GM12878 (cell line): ENCODE data around the gene CREBBP. TPM values are rescaled to one million over a fixed set of nuclear protein-coding genes. Genes with fewer than 3 reads are reported as not detected.

Source experiments
- ATAC-seq: fragments of 200-7000 bp; cut with Tn5 transposase; 3 replicates; pipeline ENCODE4 v1.9.1; 2020; ENCODE audit warnings: mild to moderate bottlenecking, moderate library complexity
- BruUV-seq: library from RNA; stranded (reverse); fragments of 400-500 nt; replicated peaks from 2 replicates; lab custom pipeline; 2021; lab: Mats Ljungman, UMichigan
- CTCF ChIA-PET: fragments of 300-600 bp; sonication (Branson Sonifier 250); formaldehyde crosslinking; extraction: SDS; loops from one replicate; lab custom pipeline; 2021; ENCODE audit warnings: inconsistent platforms; lab: Yijun Ruan, JAX
- POLR2A ChIA-PET: fragments of 350-600 bp; formaldehyde crosslinking; extraction: SDS; loops from one replicate; lab custom pipeline; 2021; ENCODE audit warnings: inconsistent platforms; lab: Charles Lee
- RAD21 ChIA-PET: fragments of 300-600 bp; sonication (Branson Sonifier 250); formaldehyde crosslinking; loops from one replicate; lab custom pipeline; 2023; ENCODE audit warnings: antibody characterized with exemption; ENCODE audit not compliant: unreplicated experiment; lab: Charles Lee
- SMC1A ChIA-PET: fragments of 300-600 bp; sonication (Branson Sonifier 250); formaldehyde crosslinking; loops from one replicate; lab custom pipeline; 2023; ENCODE audit not compliant: unreplicated experiment, uncharacterized antibody; lab: Charles Lee
- DNase-seq: peaks from one replicate; pipeline ENCODE4 v3.0.0-alpha.2; 2011; ENCODE audit warnings: low read depth, low spot score
- FAIRE-seq: peaks from 3 replicates; lab custom pipeline; 2011; peaks lifted over from hg19 to GRCh38; lab: Jason Lieb, UNC
- H2AFZ ChIP-seq: 2 replicates; pipeline ENCODE4 v1.6.0; 2011; ENCODE audit warnings: low read depth, low read length, control low read depth; ENCODE audit not compliant: control insufficient read depth
- H3K27ac ChIP-seq: 2 replicates; pipeline ENCODE4 v1.5.1; 2011; ENCODE audit warnings: control low read depth; ENCODE audit not compliant: control insufficient read depth, insufficient read depth
- H3K27me3 ChIP-seq, 2 experiments: replicated peaks in 1 of 2; 2 replicates each; pipeline versions ENCODE4 v1.6.0 to v1.6.1; 2011; ENCODE audit warnings: low read length in 1 of 2; ENCODE audit not compliant: control insufficient read depth in 2 of 2, insufficient read depth in 2 of 2
- H3K36me3 ChIP-seq, 2 experiments: 2 replicates each; pipeline ENCODE4 v1.5.1; 2011; ENCODE audit warnings: low read length in 1 of 2; ENCODE audit not compliant: control insufficient read depth in 2 of 2, insufficient read depth in 2 of 2
- H3K4me1 ChIP-seq: 2 replicates; pipeline ENCODE4 v1.6.1; 2011; ENCODE audit warnings: mild to moderate bottlenecking, low read length, moderate library complexity, mixed read lengths; ENCODE audit not compliant: control insufficient read depth, insufficient read depth
- H3K4me2 ChIP-seq: 2 replicates; pipeline ENCODE4 v1.6.0; 2011; ENCODE audit warnings: control low read depth; ENCODE audit not compliant: control insufficient read depth, insufficient read depth
- H3K4me3 ChIP-seq: fragments of 200-600 bp; sonication (generic); 2 replicates; pipeline ENCODE4 v1.5.1; 2016
- H3K79me2 ChIP-seq: 2 replicates; pipeline ENCODE4 v1.6.0; 2011; ENCODE audit warnings: low read length; ENCODE audit not compliant: control insufficient read depth, insufficient read depth
- H3K9ac ChIP-seq: 2 replicates; pipeline ENCODE4 v1.8.0; 2011; ENCODE audit warnings: low read length, control low read depth, mixed read lengths; ENCODE audit not compliant: control insufficient read depth, insufficient read depth
- H3K9me3 ChIP-seq: replicated peaks from 3 replicates; pipeline ENCODE4 v1.5.1; 2011; ENCODE audit warnings: mild to moderate bottlenecking, low read length; ENCODE audit not compliant: control insufficient read depth, insufficient read depth
- H4K20me1 ChIP-seq: 2 replicates; pipeline ENCODE4 v1.6.0; 2011; ENCODE audit not compliant: control insufficient read depth, insufficient read depth
- BCL11A ChIP-seq: IDR thresholded peaks from 2 replicates; pipeline ENCODE4 v1.6.1; 2011; ENCODE audit warnings: low read depth, low read length
- BRCA1 ChIP-seq: IDR thresholded peaks from 2 replicates; pipeline ENCODE4 v1.6.1; 2011; ENCODE audit warnings: low read depth, low read length, improper control_type of control experiment
- CEBPB ChIP-seq, 2 experiments: fragments of 150-350 bp in 1 of 2; IDR thresholded peaks; 2 replicates each; pipeline ENCODE4 v1.6.1; 2012 to 2014; ENCODE audit warnings: low read depth in 2 of 2, low read length in 2 of 2, borderline replicate concordance in 1 of 2, inconsistent platforms in 1 of 2
- EED ChIP-seq: sonication (generic); IDR thresholded peaks from 2 replicates; pipeline ENCODE4 v1.6.1; 2016; ENCODE audit warnings: antibody characterized with exemption, low read depth
- MXI1 ChIP-seq: fragments of 150-350 bp; IDR thresholded peaks from 2 replicates; pipeline ENCODE4 v1.6.1; 2011; ENCODE audit warnings: low read depth, mild to moderate bottlenecking, inconsistent platforms, low read length, improper control_type of control experiment
- SMARCA5 ChIP-seq: fragments of 450-650 bp; IDR thresholded peaks from 2 replicates; pipeline ENCODE4 v1.6.1; 2017; ENCODE audit warnings: mild to moderate bottlenecking
- TAF1 ChIP-seq: IDR thresholded peaks from 2 replicates; pipeline ENCODE4 v1.6.1; 2011; ENCODE audit warnings: mild to moderate bottlenecking, low read depth, low read length, borderline replicate concordance
- TARDBP ChIP-seq: IDR thresholded peaks from 2 replicates; pipeline ENCODE4 v1.6.1; 2016; ENCODE audit warnings: borderline replicate concordance
- TCF12 ChIP-seq: IDR thresholded peaks from 2 replicates; pipeline ENCODE4 v1.6.1; 2011; ENCODE audit warnings: low read depth, mild to moderate bottlenecking, low read length
- ZNF24 ChIP-seq: fragments of 450-650 bp; IDR thresholded peaks from 2 replicates; pipeline ENCODE4 v1.6.1; 2017; ENCODE audit warnings: antibody characterized with exemption, mild to moderate bottlenecking
- WGBS: methylation state at CpG from one replicate; pipeline ENCODE4 v1.1.6; 2016; ENCODE audit warnings: low lambda C conversion rate; ENCODE audit not compliant: insufficient replicate concordance, insufficient coverage; ENCODE audit errors: missing lambda C conversion rate; 5-methylcytosine and 5-hydroxymethylcytosine counted together
- in situ Hi-C: fragments of 300-500 bp; cut with MboI; formaldehyde crosslinking; loops from 9 replicates; pipeline ENCODE4 v1.14.3; 2018; ENCODE audit warnings: mixed read lengths
- intact Hi-C: fragments of 100-400 bp; cut with micrococcal nuclease; formaldehyde crosslinking; loops from one replicate; pipeline ENCODE4 v1.14.2; 2022; ENCODE audit not compliant: unreplicated experiment
- polyA plus RNA-seq, 11 experiments: library from polyadenylated mRNA; depleted of rRNA in 4 of 11; unstranded in 6 of 11; stranded (reverse) in 5 of 11; fragments of >200 nt; fragmentation: Nextera tagmentation in 4 of 11; fragmentation: Illumina TruSeq in 1 of 11; extraction: Ambion mirVana in 4 of 11; extraction: Trizol in 1 of 11; gene quantifications; 1 replicate in 1 of 11; 2 replicates in 10 of 11; pipeline versions ENCODE4 v1.2.1 to v1.2.3, GENCODE V29; 2011 to 2016; ENCODE audit warnings: inconsistent platforms in 2 of 11, missing spikeins in 2 of 11, low read depth in 1 of 11
- total RNA-seq, 4 experiments: library from RNA; depleted of rRNA in 3 of 4; stranded (reverse); fragments of >200 nt in 3 of 4; fragmentation: Illumina TruSeq in 1 of 4; extraction: Trizol in 1 of 4; gene quantifications; 2 replicates each; pipeline versions ENCODE4 v1.2.1 to v1.2.3, GENCODE V29; 2013 to 2021
- TF ChIP-seq, protein P1 (sequence below): IDR thresholded peaks from 2 replicates; pipeline ENCODE4 v1.6.1; 2011; ENCODE audit warnings: low read depth, mild to moderate bottlenecking, low read length, moderate library complexity, borderline replicate concordance; ENCODE audit errors: extremely low read depth
- TF ChIP-seq, protein P2 (sequence below): fragments of 450-650 bp; IDR thresholded peaks from 2 replicates; pipeline ENCODE4 v1.6.1; 2017; ENCODE audit warnings: mild to moderate bottlenecking, moderate library complexity
- TF ChIP-seq, protein P3 (sequence below): IDR thresholded peaks from 2 replicates; pipeline ENCODE4 v1.6.1; 2012; ENCODE audit warnings: low read depth, low read length, improper control_type of control experiment
- TF ChIP-seq, protein P4 (sequence below): fragments of 450-650 bp; IDR thresholded peaks from 2 replicates; pipeline ENCODE4 v1.6.1; 2017; ENCODE audit warnings: mild to moderate bottlenecking, moderate library complexity
- TF ChIP-seq, protein P5 (sequence below): fragments of 450-650 bp; IDR thresholded peaks from 2 replicates; pipeline ENCODE4 v1.6.1; 2016; ENCODE audit warnings: mild to moderate bottlenecking

CREBBP gene
- total and polyA plus RNA-seq, 10 of the 15 experiments (the other 5 are each of a cell fraction or from before 2014, with no cell fraction given) = 3.4 to 32.7 (median 7.9) TPM

DNA sequence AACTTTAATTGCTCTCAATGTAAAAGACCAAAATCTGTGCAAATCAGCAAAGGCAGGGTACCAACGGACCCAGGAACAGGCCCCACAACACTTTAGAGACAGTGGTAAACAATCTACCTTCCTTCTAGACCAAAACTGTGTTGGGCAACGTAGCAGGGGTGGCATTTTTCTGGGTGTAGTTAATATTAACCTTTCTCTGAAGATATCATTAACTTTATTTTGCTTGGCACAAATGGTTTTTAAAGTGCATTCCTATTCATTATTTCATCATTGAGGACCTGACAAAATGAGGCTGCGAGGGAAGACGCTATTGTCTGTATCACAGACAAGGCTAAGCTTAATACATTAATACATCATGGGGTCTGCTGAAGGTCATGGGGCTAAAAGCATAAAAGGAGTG, 125.3 kb downstream of the CREBBP start:
- FAIRE-seq (no peak), DNase-seq (no peak), ATAC-seq (no peak)
- H3K4me1 ChIP-seq = no peaks in the 10 kb centered on the region
- H3K27me3 ChIP-seq = no peaks in the 10 kb centered on the region
- H3K79me2 ChIP-seq = no peaks in the 10 kb centered on the region
- H2AFZ ChIP-seq = no peak overlapping the region
- H3K4me3 ChIP-seq = no peak overlapping the region
- ChIA-PET SMC1A (no interaction called here), CTCF (no interaction called here), POLR2A (no interaction called here), RAD21 (no interaction called here)
- intact Hi-C loops (no loop called here), in situ Hi-C loops (no loop called here)
- H3K4me2 ChIP-seq = no peak overlapping the region
- no peak overlapping the region for H3K27ac ChIP-seq
- TF ChIP-seq TCF12 (no peak), TARDBP (no peak), BCL11A (no peak), ZNF24 (no peak), EED (no peak), TAF1 (no peak), BRCA1 (no peak), MXI1 (no peak), CEBPB (IDR thresholded peaks at IDR 0.05; ENCODE audit: borderline replicate concordance in 1 of 2, low read depth in 2 of 2, low read length in 2 of 2) (no peak), SMARCA5 (no peak)
- TF ChIP-seq, protein P1, sequence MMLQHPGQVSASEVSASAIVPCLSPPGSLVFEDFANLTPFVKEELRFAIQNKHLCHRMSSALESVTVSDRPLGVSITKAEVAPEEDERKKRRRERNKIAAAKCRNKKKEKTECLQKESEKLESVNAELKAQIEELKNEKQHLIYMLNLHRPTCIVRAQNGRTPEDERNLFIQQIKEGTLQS = no peak
- TF ChIP-seq, protein P2, sequence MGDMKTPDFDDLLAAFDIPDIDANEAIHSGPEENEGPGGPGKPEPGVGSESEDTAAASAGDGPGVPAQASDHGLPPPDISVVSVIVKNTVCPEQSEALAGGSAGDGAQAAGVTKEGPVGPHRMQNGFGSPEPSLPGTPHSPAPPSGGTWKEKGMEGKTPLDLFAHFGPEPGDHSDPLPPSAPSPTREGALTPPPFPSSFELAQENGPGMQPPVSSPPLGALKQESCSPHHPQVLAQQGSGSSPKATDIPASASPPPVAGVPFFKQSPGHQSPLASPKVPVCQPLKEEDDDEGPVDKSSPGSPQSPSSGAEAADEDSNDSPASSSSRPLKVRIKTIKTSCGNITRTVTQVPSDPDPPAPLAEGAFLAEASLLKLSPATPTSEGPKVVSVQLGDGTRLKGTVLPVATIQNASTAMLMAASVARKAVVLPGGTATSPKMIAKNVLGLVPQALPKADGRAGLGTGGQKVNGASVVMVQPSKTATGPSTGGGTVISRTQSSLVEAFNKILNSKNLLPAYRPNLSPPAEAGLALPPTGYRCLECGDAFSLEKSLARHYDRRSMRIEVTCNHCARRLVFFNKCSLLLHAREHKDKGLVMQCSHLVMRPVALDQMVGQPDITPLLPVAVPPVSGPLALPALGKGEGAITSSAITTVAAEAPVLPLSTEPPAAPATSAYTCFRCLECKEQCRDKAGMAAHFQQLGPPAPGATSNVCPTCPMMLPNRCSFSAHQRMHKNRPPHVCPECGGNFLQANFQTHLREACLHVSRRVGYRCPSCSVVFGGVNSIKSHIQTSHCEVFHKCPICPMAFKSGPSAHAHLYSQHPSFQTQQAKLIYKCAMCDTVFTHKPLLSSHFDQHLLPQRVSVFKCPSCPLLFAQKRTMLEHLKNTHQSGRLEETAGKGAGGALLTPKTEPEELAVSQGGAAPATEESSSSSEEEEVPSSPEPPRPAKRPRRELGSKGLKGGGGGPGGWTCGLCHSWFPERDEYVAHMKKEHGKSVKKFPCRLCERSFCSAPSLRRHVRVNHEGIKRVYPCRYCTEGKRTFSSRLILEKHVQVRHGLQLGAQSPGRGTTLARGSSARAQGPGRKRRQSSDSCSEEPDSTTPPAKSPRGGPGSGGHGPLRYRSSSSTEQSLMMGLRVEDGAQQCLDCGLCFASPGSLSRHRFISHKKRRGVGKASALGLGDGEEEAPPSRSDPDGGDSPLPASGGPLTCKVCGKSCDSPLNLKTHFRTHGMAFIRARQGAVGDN = no peak
- TF ChIP-seq, protein P3, sequence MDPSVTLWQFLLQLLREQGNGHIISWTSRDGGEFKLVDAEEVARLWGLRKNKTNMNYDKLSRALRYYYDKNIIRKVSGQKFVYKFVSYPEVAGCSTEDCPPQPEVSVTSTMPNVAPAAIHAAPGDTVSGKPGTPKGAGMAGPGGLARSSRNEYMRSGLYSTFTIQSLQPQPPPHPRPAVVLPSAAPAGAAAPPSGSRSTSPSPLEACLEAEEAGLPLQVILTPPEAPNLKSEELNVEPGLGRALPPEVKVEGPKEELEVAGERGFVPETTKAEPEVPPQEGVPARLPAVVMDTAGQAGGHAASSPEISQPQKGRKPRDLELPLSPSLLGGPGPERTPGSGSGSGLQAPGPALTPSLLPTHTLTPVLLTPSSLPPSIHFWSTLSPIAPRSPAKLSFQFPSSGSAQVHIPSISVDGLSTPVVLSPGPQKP = no peak
- TF ChIP-seq, protein P4, sequence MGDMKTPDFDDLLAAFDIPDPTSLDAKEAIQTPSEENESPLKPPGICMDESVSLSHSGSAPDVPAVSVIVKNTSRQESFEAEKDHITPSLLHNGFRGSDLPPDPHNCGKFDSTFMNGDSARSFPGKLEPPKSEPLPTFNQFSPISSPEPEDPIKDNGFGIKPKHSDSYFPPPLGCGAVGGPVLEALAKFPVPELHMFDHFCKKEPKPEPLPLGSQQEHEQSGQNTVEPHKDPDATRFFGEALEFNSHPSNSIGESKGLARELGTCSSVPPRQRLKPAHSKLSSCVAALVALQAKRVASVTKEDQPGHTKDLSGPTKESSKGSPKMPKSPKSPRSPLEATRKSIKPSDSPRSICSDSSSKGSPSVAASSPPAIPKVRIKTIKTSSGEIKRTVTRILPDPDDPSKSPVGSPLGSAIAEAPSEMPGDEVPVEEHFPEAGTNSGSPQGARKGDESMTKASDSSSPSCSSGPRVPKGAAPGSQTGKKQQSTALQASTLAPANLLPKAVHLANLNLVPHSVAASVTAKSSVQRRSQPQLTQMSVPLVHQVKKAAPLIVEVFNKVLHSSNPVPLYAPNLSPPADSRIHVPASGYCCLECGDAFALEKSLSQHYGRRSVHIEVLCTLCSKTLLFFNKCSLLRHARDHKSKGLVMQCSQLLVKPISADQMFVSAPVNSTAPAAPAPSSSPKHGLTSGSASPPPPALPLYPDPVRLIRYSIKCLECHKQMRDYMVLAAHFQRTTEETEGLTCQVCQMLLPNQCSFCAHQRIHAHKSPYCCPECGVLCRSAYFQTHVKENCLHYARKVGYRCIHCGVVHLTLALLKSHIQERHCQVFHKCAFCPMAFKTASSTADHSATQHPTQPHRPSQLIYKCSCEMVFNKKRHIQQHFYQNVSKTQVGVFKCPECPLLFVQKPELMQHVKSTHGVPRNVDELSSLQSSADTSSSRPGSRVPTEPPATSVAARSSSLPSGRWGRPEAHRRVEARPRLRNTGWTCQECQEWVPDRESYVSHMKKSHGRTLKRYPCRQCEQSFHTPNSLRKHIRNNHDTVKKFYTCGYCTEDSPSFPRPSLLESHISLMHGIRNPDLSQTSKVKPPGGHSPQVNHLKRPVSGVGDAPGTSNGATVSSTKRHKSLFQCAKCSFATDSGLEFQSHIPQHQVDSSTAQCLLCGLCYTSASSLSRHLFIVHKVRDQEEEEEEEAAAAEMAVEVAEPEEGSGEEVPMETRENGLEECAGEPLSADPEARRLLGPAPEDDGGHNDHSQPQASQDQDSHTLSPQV = no peak
- TF ChIP-seq, protein P5, sequence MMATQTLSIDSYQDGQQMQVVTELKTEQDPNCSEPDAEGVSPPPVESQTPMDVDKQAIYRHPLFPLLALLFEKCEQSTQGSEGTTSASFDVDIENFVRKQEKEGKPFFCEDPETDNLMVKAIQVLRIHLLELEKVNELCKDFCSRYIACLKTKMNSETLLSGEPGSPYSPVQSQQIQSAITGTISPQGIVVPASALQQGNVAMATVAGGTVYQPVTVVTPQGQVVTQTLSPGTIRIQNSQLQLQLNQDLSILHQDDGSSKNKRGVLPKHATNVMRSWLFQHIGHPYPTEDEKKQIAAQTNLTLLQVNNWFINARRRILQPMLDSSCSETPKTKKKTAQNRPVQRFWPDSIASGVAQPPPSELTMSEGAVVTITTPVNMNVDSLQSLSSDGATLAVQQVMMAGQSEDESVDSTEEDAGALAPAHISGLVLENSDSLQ = no peak
- H4K20me1 ChIP-seq = no peaks in the 10 kb centered on the region; the same call in 1 of the 2 replicates
- BruUV-seq = no TSS peak
- peaks cover 4 to 35% of the 10 kb centered on the region in 2 experiments for H3K36me3 ChIP-seq
- 97% methylated on average over 4 of the region's 4 CpGs for WGBS
- no peaks in the 10 kb centered on the region for H3K9me3 ChIP-seq
- no peak overlapping the region for H3K9ac ChIP-seq
